Panc1 (cell line): ENCODE measurements around the gene CORIN.

Experiments used
- CTCF ChIP-seq: fragments of 450-650 bp; IDR thresholded peaks from 2 replicates; pipeline ENCODE4 v1.5.1; 2017; ENCODE audit warnings: mild to moderate bottlenecking
- POLR2AphosphoS5 ChIP-seq: IDR thresholded peaks from 2 replicates; pipeline ENCODE4 v1.6.1; 2012; ENCODE audit warnings: mild to moderate bottlenecking, low read depth, low read length, moderate library complexity
- REST ChIP-seq, 2 experiments: IDR thresholded peaks; 2 replicates each; pipeline ENCODE4 v1.6.1; 2011 to 2012; ENCODE audit warnings: low read depth in 2 of 2, control low read depth in 1 of 2, low read length in 1 of 2, mild to moderate bottlenecking in 1 of 2, moderate library complexity in 1 of 2; ENCODE audit not compliant: insufficient read depth in 1 of 2
- SIN3A ChIP-seq: IDR thresholded peaks from 2 replicates; pipeline ENCODE4 v1.6.1; 2012; ENCODE audit warnings: low read depth, mild to moderate bottlenecking, low read length, moderate library complexity, borderline replicate concordance; ENCODE audit not compliant: insufficient read depth
- TCF7L2 ChIP-seq: IDR thresholded peaks from 2 replicates; pipeline ENCODE4 v1.6.1; 2011; ENCODE audit warnings: mild to moderate bottlenecking, low read depth, low read length, inconsistent platforms

GRCh38 chr4:47647544-47647943 lies 190.3 kb downstream of the CORIN start:
- no peak for TF ChIP-seq CTCF
- no peak for TF ChIP-seq REST (IDR thresholded peaks at IDR 0.05; ENCODE audit: insufficient read depth in 1 of 2, low read depth in 2 of 2, low read length in 1 of 2)
- TF ChIP-seq POLR2AphosphoS5, result no peak
- no peak for TF ChIP-seq SIN3A
- TF ChIP-seq TCF7L2, result no peak
